Suprapubic skin (tissue), 4 donors: ENCODE data around the gene SLC8A1. TPM values are rescaled to one million over a fixed set of nuclear protein-coding genes. Genes with fewer than 3 reads are reported as not detected.

Experiments
- DNase-seq, 2 donors: peaks; one replicate each; pipeline ENCODE4 v3.0.0-alpha.2; 2019; ENCODE audit warnings: low spot score in 2 of 2
- H3K27ac ChIP-seq: fragments of 200-600 bp; sonication (generic); one replicate; pipeline ENCODE4 v1.5.1; 2019
- H3K27me3 ChIP-seq: fragments of 200-600 bp; sonication (generic); one replicate; pipeline ENCODE4 v1.5.1; 2019
- H3K36me3 ChIP-seq: fragments of 200-600 bp; sonication (generic); one replicate; pipeline ENCODE4 v1.5.1; 2019
- H3K4me1 ChIP-seq: fragments of 200-600 bp; sonication (generic); one replicate; pipeline ENCODE4 v1.5.1; 2019
- H3K4me3 ChIP-seq: fragments of 200-600 bp; sonication (generic); one replicate; pipeline ENCODE4 v1.5.1; 2019; ENCODE audit warnings: mild to moderate bottlenecking
- H3K9me3 ChIP-seq: fragments of 200-600 bp; sonication (generic); one replicate; pipeline ENCODE4 v1.5.1; 2019
- CTCF ChIP-seq, 2 donors: fragments of 200-600 bp in 1 of 2; fragments of 450-650 bp in 1 of 2; sonication (generic) in 1 of 2; IDR thresholded peaks; one replicate each; pipeline ENCODE4 v1.5.1; 2016 to 2019; ENCODE audit warnings: antibody characterized with exemption in 2 of 2, mild to moderate bottlenecking in 1 of 2, moderate library complexity in 1 of 2
- EP300 ChIP-seq: sonication (generic); formaldehyde crosslinking; IDR thresholded peaks from one replicate; pipeline ENCODE4 v1.6.1; 2017; ENCODE audit warnings: antibody characterized with exemption
- POLR2A ChIP-seq, 2 donors: fragments of 450-650 bp; IDR thresholded peaks; one replicate each; pipeline ENCODE4 v1.6.1; 2017; ENCODE audit warnings: antibody characterized with exemption in 2 of 2, mild to moderate bottlenecking in 2 of 2, moderate library complexity in 2 of 2
- POLR2AphosphoS5 ChIP-seq, 3 donors: sonication (generic); formaldehyde crosslinking; IDR thresholded peaks; one replicate each; pipeline ENCODE4 v1.6.1; 2017; ENCODE audit warnings: antibody characterized with exemption in 3 of 3
- WGBS: methylation state at CpG from one replicate; pipeline ENCODE4 v1.1.5; 2018; 5-methylcytosine and 5-hydroxymethylcytosine counted together
- total RNA-seq, 4 donors: library from RNA; depleted of rRNA; stranded (reverse); fragments of >200 nt; gene quantifications; one replicate each; pipeline ENCODE4 v1.1.0, GENCODE V29; 2016

The SLC8A1 gene
- total RNA-seq, 4 donors from 2014 or later, result 2.4 to 14.4 (median 9.9) TPM

- no peak overlapping the region for H3K4me3 ChIP-seq
- H3K9me3 ChIP-seq, result no peaks in the 10 kb centered on the region
- TF ChIP-seq EP300 (no peak), POLR2A (IDR thresholded peaks at IDR 0.05) (no peak), CTCF (IDR thresholded peaks at IDR 0.05) (no peak), POLR2AphosphoS5 (IDR thresholded peaks at IDR 0.05) (no peak)
- H3K36me3 ChIP-seq, result no peaks in the 10 kb centered on the region
- no peaks in the 10 kb centered on the region for H3K27me3 ChIP-seq
- H3K4me1 ChIP-seq, result peaks cover 3% of the 10 kb centered on the region
- no peak overlapping the region for H3K27ac ChIP-seq
- DNase-seq, result no peak
- 94% methylated on average over 1 of the region's 1 CpG for WGBS
Observed at GRCh38 chr2:40397765-40398164, 54.1 kb downstream of the SLC8A1 start.

- H3K27ac ChIP-seq, result no peak overlapping the region
- H3K4me3 ChIP-seq, result no peak overlapping the region
- H3K27me3 ChIP-seq, result no peaks in the 10 kb centered on the region
- H3K4me1 ChIP-seq, result peaks cover 3% of the 10 kb centered on the region
- H3K9me3 ChIP-seq, result no peaks in the 10 kb centered on the region
- H3K36me3 ChIP-seq, result no peaks in the 10 kb centered on the region
- WGBS, result 80% methylated on average over 2 of the region's 2 CpGs
- no peak for DNase-seq
- TF ChIP-seq POLR2AphosphoS5 (IDR thresholded peaks at IDR 0.05), result no peak
- no peak for TF ChIP-seq POLR2A (IDR thresholded peaks at IDR 0.05)
- no peak for TF ChIP-seq EP300
- TF ChIP-seq CTCF (IDR thresholded peaks at IDR 0.05), result no peak
Observed at GRCh38 chr2:40396124-40396523, 55.8 kb downstream of the SLC8A1 start.

- H3K36me3 ChIP-seq, result no peaks in the 10 kb centered on the region
- no peak for DNase-seq
- peaks cover under 1% of the 10 kb centered on the region for H3K4me1 ChIP-seq
- no peak overlapping the region for H3K27ac ChIP-seq
- TF ChIP-seq POLR2AphosphoS5 (IDR thresholded peaks at IDR 0.05) (no peak), POLR2A (IDR thresholded peaks at IDR 0.05) (no peak), CTCF (IDR thresholded peaks at IDR 0.05) (no peak), EP300 (no peak)
- H3K27me3 ChIP-seq, result no peaks in the 10 kb centered on the region
- no peaks in the 10 kb centered on the region for H3K9me3 ChIP-seq
- WGBS, result 58% methylated on average over 4 of the region's 4 CpGs
- no peak overlapping the region for H3K4me3 ChIP-seq
Observed at GRCh38 chr2:40395169-40396073, 56.5 kb downstream of the SLC8A1 start.

GRCh38 chr2:40394597-40394996 lies 57.3 kb downstream of the SLC8A1 start:
- DNase-seq, result no peak
- WGBS, result 49% methylated on average over 1 of the region's 1 CpG
- Histone ChIP-seq H3K27ac (no peak overlapping the region), H3K36me3 (no peaks in the 10 kb centered on the region), H3K4me1 (no peaks in the 10 kb centered on the region), H3K4me3 (no peak overlapping the region), H3K9me3 (no peaks in the 10 kb centered on the region), H3K27me3 (no peaks in the 10 kb centered on the region)
- TF ChIP-seq POLR2AphosphoS5 (IDR thresholded peaks at IDR 0.05) (no peak), POLR2A (IDR thresholded peaks at IDR 0.05) (no peak), EP300 (no peak), CTCF (IDR thresholded peaks at IDR 0.05) (no peak)

- Histone ChIP-seq H3K27ac (no peak overlapping the region), H3K4me1 (no peaks in the 10 kb centered on the region), H3K27me3 (no peaks in the 10 kb centered on the region), H3K4me3 (no peak overlapping the region), H3K9me3 (no peaks in the 10 kb centered on the region), H3K36me3 (no peaks in the 10 kb centered on the region)
- 81% methylated on average over 4 of the region's 4 CpGs for WGBS
- TF ChIP-seq EP300, result no peak
- TF ChIP-seq POLR2AphosphoS5 (IDR thresholded peaks at IDR 0.05), result no peak
- TF ChIP-seq CTCF (IDR thresholded peaks at IDR 0.05), result no peak
- no peak for TF ChIP-seq POLR2A (IDR thresholded peaks at IDR 0.05)
- DNase-seq, result no peak
Observed at GRCh38 chr2:40394031-40394430, 57.9 kb downstream of the SLC8A1 start.
